Measurements from ENCODE around the gene EFEMP2.
"Not testable (repeated sequence)": the region's sequence is repeated elsewhere in the genome, so short reads cannot be mapped to it uniquely, and the experiment has no call there.

The EFEMP2 gene

GRCh38 chr11:65900125-65900898 lies 27.7 kb upstream of the EFEMP2 start, which contains the start of gene FOSL1:
TSS of gene FOSL1 (minus strand) at chr11:65900388. CDS start at chr11:65900339, 49 bp downstream.
- in situ Hi-C loops (cut with MboI; ENCODE audit: low sequenced_read_pairs), result no loop called here

DNA sequence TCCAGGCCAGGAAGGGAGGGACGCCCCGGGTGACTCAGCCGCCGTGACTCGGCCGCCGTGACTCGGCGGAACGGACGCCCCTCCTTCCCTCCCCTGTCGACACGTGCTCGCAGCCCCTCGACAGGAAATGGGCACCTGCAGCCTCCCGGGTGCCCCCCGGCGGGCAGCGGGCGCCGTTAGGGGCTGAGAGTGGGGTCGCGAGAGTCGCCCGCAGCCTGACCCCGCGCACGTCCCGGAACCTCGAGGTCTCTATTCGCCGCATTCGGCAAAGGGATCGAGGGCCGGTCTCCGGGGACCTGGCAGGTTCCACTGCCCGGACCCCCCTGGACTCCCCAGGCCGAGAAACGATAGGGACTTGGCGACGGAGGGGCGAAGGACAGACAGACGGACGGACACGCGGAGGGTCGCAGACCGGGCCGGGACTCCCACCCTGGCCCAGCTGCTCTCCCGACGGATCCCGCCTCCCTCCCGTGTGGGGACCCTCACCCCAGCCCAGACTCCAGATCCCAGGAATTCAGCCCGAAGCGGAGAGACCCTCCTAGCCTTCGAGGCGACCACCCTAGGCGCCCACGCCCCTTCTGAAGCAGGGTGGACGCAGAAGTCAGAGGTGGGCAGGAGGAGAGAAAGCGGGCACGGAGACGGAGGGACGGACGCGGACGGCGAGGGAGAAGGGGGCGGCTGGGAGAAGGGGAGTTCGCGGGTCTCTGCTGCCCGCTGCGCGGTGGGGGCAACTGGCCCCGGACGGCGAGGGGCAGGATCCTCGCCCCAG lies 26.9 kb upstream of the EFEMP2 start:
- in situ Hi-C loops (cut with MboI; ENCODE audit: low sequenced_read_pairs), result no loop called here

GRCh38 chr11:65898656-65899355 lies 26.2 kb upstream of the EFEMP2 start:
- in situ Hi-C loops (cut with MboI; ENCODE audit: low sequenced_read_pairs), result no loop called here

- in situ Hi-C loops (cut with MboI; ENCODE audit: low sequenced_read_pairs), result no loop called here
These were observed 24.4 kb upstream of the EFEMP2 start for GRCh38 chr11:65897020-65897471.

- in situ Hi-C loops (cut with MboI; ENCODE audit: low sequenced_read_pairs), result no loop called here
These were observed 23.7 kb upstream of the EFEMP2 start for GRCh38 chr11:65896034-65896999.

DNA sequence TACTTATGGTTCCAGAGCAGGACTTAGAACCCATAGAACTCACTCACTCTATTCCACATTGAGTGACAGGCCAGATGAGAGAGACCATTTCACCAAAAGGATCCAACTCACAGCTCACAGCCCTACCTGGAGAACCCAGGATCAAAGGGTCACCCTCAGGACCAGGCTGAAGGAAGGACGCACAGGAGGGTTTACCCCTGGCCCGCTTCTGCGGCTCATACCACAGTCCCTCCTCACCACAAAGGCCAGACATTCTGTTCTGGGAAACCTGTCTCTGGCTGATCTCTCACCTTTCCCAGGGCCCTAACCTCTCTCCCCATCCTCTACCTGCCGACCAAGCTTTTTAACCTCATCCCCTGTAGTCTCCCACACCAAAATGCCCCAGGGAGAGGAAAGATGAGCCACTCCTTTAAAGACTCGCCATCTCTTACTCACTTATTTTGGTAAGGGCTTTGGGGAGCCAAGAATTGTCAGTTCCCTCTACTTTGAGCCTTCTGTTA lies 22.9 kb upstream of the EFEMP2 start:
- in situ Hi-C loops (cut with MboI; ENCODE audit: low sequenced_read_pairs), result no loop called here

DNA sequence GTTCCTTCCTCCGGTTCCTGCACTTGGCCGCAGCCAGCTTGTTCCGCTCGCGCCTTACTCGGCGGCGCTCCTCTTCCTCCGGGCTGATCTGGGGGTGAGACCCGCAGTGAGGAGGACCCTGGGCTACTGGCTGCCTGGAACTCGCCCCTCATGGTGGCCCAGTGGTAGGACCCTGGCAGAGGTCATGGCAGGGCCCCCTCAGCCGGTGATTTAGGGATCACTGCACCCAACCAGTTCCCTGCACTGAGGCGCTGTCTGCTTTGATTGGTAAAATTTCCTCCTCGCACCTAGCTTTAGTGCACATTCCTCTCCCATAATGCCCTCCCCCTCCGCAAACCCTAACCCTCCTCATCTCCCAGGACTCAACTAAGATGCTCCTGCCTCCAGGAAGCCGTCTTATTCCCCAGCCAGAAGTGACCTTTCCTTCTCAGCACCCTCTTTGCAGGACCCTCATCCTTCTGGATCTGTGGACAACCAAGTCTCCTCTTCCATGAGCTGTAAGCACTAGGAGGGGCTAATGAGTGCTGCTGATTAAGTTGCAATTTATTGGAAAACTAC lies 21.5 kb upstream of the EFEMP2 start:
- in situ Hi-C loops (cut with MboI; ENCODE audit: low sequenced_read_pairs), result no loop called here

GRCh38 chr11:65892661-65893317 lies 20.2 kb upstream of the EFEMP2 start:
- in situ Hi-C loops (cut with MboI; ENCODE audit: low sequenced_read_pairs), result no loop called here

DNA sequence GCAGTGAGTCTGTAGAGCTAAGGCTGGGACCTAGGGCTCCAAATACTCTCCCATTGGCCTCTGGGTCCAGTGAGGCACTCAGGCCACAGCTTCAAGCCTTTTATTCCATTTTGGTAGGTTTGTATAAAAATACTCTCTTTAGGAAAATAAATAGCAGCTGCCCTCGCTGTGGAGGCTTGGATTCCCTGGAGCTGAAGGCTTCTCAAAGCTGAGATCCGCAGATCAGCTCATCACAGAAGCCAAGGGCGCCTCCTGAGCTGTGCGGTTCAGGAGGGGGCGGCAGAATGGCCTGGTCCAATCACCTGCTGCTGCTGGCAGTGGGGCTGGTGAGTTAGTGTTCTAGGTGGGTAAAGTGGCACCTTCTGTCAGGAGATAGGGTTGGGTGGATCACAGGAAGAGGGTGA lies 19.5 kb upstream of the EFEMP2 start:
- in situ Hi-C loops (cut with MboI; ENCODE audit: low sequenced_read_pairs), result not testable (repeated sequence)

DNA sequence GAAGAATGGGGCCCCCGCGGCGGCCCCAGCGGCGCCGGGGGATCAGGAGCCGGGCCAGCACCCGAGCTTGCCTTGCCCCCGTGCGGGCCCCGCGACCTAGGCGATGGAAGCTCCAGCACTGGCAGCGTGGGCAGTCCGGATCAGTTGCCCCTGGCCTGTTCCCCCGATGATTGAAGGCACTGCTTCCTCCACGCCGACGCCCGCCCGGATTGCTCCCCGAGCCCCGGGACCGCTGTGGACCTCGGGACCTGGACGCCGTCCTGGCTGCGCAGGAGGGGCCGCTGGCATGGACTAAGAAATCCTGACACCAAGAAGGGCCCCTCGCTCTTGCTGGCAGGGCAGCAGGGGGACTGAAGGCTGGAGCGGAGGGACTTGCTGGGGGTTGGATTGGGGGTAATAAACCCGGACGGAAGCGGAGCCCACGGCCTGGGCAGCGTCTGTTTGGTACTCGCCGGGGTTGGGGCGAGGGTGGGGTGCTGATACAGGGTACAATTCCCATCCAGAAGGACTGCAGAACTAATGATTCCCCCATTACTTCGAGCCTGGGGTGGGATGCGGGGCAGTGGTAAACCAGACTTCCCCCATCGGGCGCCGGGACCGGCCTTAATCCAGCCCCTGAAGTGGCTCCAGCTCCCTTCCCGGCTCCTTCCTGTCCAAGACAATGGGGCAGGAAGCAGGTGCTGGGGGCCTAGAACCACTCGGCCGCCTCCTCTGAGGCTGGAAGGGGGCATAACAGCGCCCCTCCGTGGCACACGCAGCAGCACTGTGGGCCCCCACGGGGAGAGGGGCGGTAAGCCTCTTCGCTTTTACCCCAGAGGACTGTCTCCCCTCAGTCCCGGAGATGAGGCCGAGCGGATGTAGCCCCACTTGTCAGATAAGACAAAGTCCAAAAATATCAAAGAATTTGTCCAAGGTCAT lies 18.9 kb upstream of the EFEMP2 start:
- in situ Hi-C loops (cut with MboI; ENCODE audit: low sequenced_read_pairs), result no loop called here

- in situ Hi-C loops (cut with MboI; ENCODE audit: low sequenced_read_pairs), result no loop called here
These were observed 18.0 kb upstream of the EFEMP2 start, which contains the start of gene CCDC85B for GRCh38 chr11:65890324-65891218. TSS of gene CCDC85B (plus strand) at chr11:65890673. CDS start at chr11:65890784, 111 bp downstream.

- in situ Hi-C loops (cut with MboI; ENCODE audit: low sequenced_read_pairs), result no loop called here
These were observed 15.7 kb upstream of the EFEMP2 start, which contains the start of gene FIBP for GRCh38 chr11:65888163-65888814. TSS of gene FIBP (minus strand) at chr11:65888471. CDS start at chr11:65888418, 53 bp downstream.

GRCh38 chr11:65887723-65888162 lies 15.1 kb upstream of the EFEMP2 start:
- in situ Hi-C loops (cut with MboI; ENCODE audit: low sequenced_read_pairs), result no loop called here

DNA sequence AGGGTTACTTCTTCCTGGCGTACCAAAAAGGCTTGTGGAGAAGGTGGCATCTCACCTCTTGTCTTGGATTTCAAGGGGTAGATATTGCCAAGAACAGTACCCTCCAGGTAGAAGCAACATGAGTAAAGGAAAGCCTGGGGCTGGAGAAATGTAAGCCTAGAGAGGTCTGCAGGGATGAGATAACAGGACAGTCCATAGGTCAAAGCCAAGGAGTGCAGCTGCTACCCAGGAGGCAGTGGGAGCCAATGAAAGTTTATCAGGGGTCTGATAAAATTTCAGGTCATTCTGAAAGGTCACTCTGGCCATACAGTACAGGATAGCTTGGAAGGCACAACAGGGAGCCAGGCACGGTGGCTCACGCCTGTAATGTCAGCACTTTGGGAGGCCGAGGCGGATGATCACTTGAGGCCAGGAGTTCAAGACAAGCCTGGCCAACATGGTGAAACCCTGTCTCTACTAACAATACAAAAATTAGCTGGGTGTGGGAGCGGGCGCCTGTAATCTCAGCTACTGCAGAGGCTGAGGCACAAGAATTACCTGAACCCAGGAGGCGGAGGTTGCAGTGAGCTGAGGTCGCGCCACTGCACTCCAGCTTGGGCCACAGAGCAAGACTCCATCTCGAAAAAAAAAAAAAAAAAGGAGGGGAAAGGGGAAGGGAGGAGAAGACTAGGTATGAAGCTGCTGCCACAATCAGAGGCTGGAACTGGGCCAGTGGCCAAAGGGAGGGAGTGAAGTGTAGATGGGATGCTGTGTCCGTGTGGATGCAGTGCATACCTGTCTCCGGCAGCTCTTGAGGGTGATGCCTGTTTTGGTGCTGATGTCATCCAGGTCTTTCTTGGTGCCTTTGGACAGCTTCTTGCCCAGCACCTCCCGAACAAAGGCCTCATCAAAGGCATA lies 14.5 kb upstream of the EFEMP2 start:
- in situ Hi-C loops (cut with MboI; ENCODE audit: low sequenced_read_pairs), result no loop called here

GRCh38 chr11:65885808-65886536 lies 13.4 kb upstream of the EFEMP2 start:
- in situ Hi-C loops (cut with MboI; ENCODE audit: low sequenced_read_pairs), result no loop called here

Data from hTERT RPE-1 (cell line).